UCSD-AML1 (cell line): ENCODE measurements around the gene CYP2W1.
"Not testable (repeated sequence)": the region's sequence is repeated elsewhere in the genome, so short reads cannot be mapped to it uniquely, and the experiment has no call there.

Source experiments
- DNase-seq: peaks from one replicate; lab custom pipeline; 2025; ENCODE audit not compliant: unreplicated experiment; lab: John Stamatoyannopoulos, UW

The CYP2W1 gene

GRCh38 chr7:951881-952547 lies 31.0 kb upstream of the CYP2W1 start:
- no peak for DNase-seq

- DNase-seq = no peak
Observed at GRCh38 chr7:952548-953441, 30.2 kb upstream of the CYP2W1 start.

- DNase-seq = peak; percentile 17
Observed at GRCh38 chr7:953547-954327, 29.2 kb upstream of the CYP2W1 start.

GRCh38 chr7:954330-955238 lies 28.4 kb upstream of the CYP2W1 start, which contains the start of gene ADAP1:
Gene ADAP1 (minus strand): TSS chr7:954680. CDS start chr7:954477, 203 bp downstream.
- peak; percentile 59 for DNase-seq

- DNase-seq = no peak
Observed at GRCh38 chr7:956031-956430, 26.9 kb upstream of the CYP2W1 start.

GRCh38 chr7:957418-958220 lies 25.4 kb upstream of the CYP2W1 start:
- DNase-seq = no peak

GRCh38 chr7:958221-959200 lies 24.5 kb upstream of the CYP2W1 start:
- no peak for DNase-seq

GRCh38 chr7:959271-959670 lies 23.7 kb upstream of the CYP2W1 start:
- DNase-seq = no peak

- not testable (repeated sequence) for DNase-seq
Observed at GRCh38 chr7:959740-960139, 23.2 kb upstream of the CYP2W1 start.

- DNase-seq = no peak
Observed at GRCh38 chr7:960269-960871, 22.6 kb upstream of the CYP2W1 start.

- DNase-seq = not testable (repeated sequence)
Observed at GRCh38 chr7:960972-961371, 22.0 kb upstream of the CYP2W1 start.

- DNase-seq = no peak
Observed at GRCh38 chr7:961546-962400, 21.2 kb upstream of the CYP2W1 start.

- no peak for DNase-seq
Observed at GRCh38 chr7:962401-963081, 20.4 kb upstream of the CYP2W1 start.

GRCh38 chr7:963236-964078 lies 19.5 kb upstream of the CYP2W1 start:
- DNase-seq = no peak

- DNase-seq = no peak
Observed at GRCh38 chr7:964401-965231, 18.4 kb upstream of the CYP2W1 start.
